HepG2 (cell line): ENCODE results near the gene NOM1. TPM values are rescaled to one million over a fixed set of nuclear protein-coding genes. Genes with fewer than 3 reads are reported as not detected.
A peak's percentile ranks its signal among the peaks of the same experiment; 100 is the strongest.

Experiments used
- EED ChIP-seq: sonication (generic); formaldehyde crosslinking; IDR thresholded peaks from 2 replicates; pipeline ENCODE4 v1.5.0; 2020; ENCODE audit warnings: mild to moderate bottlenecking, missing genetic modification reagents
- HIC2 ChIP-seq: sonication (generic); formaldehyde crosslinking; IDR thresholded peaks from 2 replicates; pipeline ENCODE4 v1.9.0; 2022; ENCODE audit warnings: low read depth, missing genetic modification reagents
- IRX3 ChIP-seq: sonication (generic); formaldehyde crosslinking; IDR thresholded peaks from 2 replicates; pipeline ENCODE4 v1.8.1; 2023; ENCODE audit warnings: mild to moderate bottlenecking, low read depth, missing genetic modification reagents, borderline replicate concordance
- KDM3A ChIP-seq: IDR thresholded peaks from 2 replicates; pipeline ENCODE4 v1.6.1; 2018; ENCODE audit warnings: low read depth, missing compliant biosample characterization
- MEIS1 ChIP-seq: sonication (generic); formaldehyde crosslinking; IDR thresholded peaks from 2 replicates; pipeline ENCODE4 v1.9.0; 2021; ENCODE audit warnings: mild to moderate bottlenecking, missing genetic modification reagents, moderate library complexity, borderline replicate concordance
- NFE2L2 ChIP-seq: fragments of 150-350 bp; IDR thresholded peaks from 2 replicates; pipeline ENCODE4 v1.6.1; 2014; ENCODE audit warnings: low read length
- SNAI1 ChIP-seq: sonication (generic); formaldehyde crosslinking; IDR thresholded peaks from 2 replicates; pipeline ENCODE4 v1.5.0; 2020; ENCODE audit warnings: mild to moderate bottlenecking, missing genetic modification reagents, borderline replicate concordance
- TFE3 ChIP-seq: IDR thresholded peaks from 2 replicates; pipeline ENCODE4 v1.6.1; 2016
- THRA ChIP-seq: sonication (generic); formaldehyde crosslinking; IDR thresholded peaks from 2 replicates; pipeline ENCODE4 v1.4.0; 2020; ENCODE audit warnings: missing genetic modification reagents, borderline replicate concordance
- TRIM24 ChIP-seq: sonication (generic); formaldehyde crosslinking; IDR thresholded peaks from 2 replicates; pipeline ENCODE4 v1.8.0; 2022; ENCODE audit warnings: mild to moderate bottlenecking, missing genetic modification reagents
- ZBTB34 ChIP-seq: sonication (generic); formaldehyde crosslinking; IDR thresholded peaks from 2 replicates; pipeline ENCODE4 v1.8.0; 2022; ENCODE audit warnings: mild to moderate bottlenecking, missing genetic modification reagents
- ZNF10 ChIP-seq: sonication (generic); formaldehyde crosslinking; IDR thresholded peaks from 2 replicates; pipeline ENCODE4 v1.4.0; 2020; ENCODE audit warnings: mild to moderate bottlenecking, low read depth, missing genetic modification reagents, borderline replicate concordance
- ZNF143 ChIP-seq: sonication (generic); formaldehyde crosslinking; IDR thresholded peaks from 2 replicates; pipeline ENCODE4 v1.4.0; 2020; ENCODE audit warnings: missing genetic modification reagents
- ZNF652 ChIP-seq: IDR thresholded peaks from 2 replicates; pipeline ENCODE4 v1.6.1; 2016; ENCODE audit warnings: low read depth, borderline replicate concordance
- ZNF687 ChIP-seq: sonication (generic); formaldehyde crosslinking; IDR thresholded peaks from 2 replicates; pipeline ENCODE4 v1.5.1; 2020; ENCODE audit warnings: mild to moderate bottlenecking, missing genetic modification reagents, moderate library complexity
- ZNF747 ChIP-seq: sonication (generic); formaldehyde crosslinking; IDR thresholded peaks from 2 replicates; pipeline ENCODE4 v1.8.1; 2023; ENCODE audit warnings: missing genetic modification reagents, mild to moderate bottlenecking, borderline replicate concordance
- polyA plus RNA-seq, 8 experiments: library from polyadenylated mRNA; depleted of rRNA in 3 of 8; stranded (reverse) in 7 of 8; unstranded in 1 of 8; fragments of >200 nt; fragmentation: Illumina TruSeq in 4 of 8; extraction: Trizol in 4 of 8; gene quantifications; 2 replicates each; pipeline versions ENCODE4 v1.2.1 to v1.2.3, GENCODE V29; 2011 to 2016; ENCODE audit warnings: low read depth in 4 of 8, missing spikeins in 1 of 8, mixed read lengths in 1 of 8; ENCODE audit not compliant: insufficient read depth in 1 of 8
- total RNA-seq, 5 experiments: library from RNA; depleted of rRNA; stranded (reverse); fragments of >200 nt; fragmentation: Illumina TruSeq; extraction: Trizol; gene quantifications; 2 replicates each; pipeline ENCODE4 v1.2.3, GENCODE V29; 2016; ENCODE audit warnings: low read depth in 1 of 5

Gene NOM1
- total and polyA plus RNA-seq, 2 of the 13 experiments (the other 11 are each of a cell fraction or from before 2014, with no cell fraction given): 14.2 to 26.2 TPM

- TF ChIP-seq ZBTB34 (CRISPR knock-in tag) (peak; percentile 53; the same call in 1 of the 2 replicates), KDM3A (CRISPR knock-in tag) (peak; percentile 48; the same call in 1 of the 2 replicates), ZNF143 (CRISPR knock-in tag) (no peak; the same call in 1 of the 2 replicates), ZNF687 (CRISPR knock-in tag) (peak; percentile 90), SNAI1 (CRISPR knock-in tag) (no peak), TRIM24 (CRISPR knock-in tag) (no peak), ZNF747 (CRISPR knock-in tag) (no peak), TFE3 (peak; percentile 36; the same call in 1 of the 2 replicates), HIC2 (CRISPR knock-in tag) (0 out of 2 replicates have a peak, but pooled peaks have one; percentile 25), IRX3 (CRISPR knock-in tag) (peak; percentile 67; the same call in 1 of the 2 replicates), ZNF10 (CRISPR knock-in tag) (no peak), ZNF652 (CRISPR knock-in tag) (no peak), THRA (peak; percentile 72; the same call in 1 of the 2 replicates), EED (CRISPR knock-in tag) (no peak), MEIS1 (peak; percentile 35; the same call in 1 of the 2 replicates), NFE2L2 (no peak)
Measured at GRCh38 chr7:156949541-156950380, at the start of gene NOM1 (continued).
